ENCODE measurements around the gene MFAP1.
A peak's percentile ranks its signal among the peaks of the same experiment; 100 is the strongest.
"Not testable (repeated sequence)": the region's sequence is repeated elsewhere in the genome, so short reads cannot be mapped to it uniquely, and the experiment has no call there.

MFAP1 gene

GRCh38 chr15:43808435-43808950 lies 16.0 kb downstream of the MFAP1 start:
- no peak for DNase-seq (ENCODE audit: low spot score)
- no peak for TF ChIP-seq CTCF (IDR thresholded peaks at IDR 0.05)
- Histone ChIP-seq H3K27ac (no peak overlapping the region), H3K4me3 (no peak overlapping the region)

- DNase-seq (ENCODE audit: low spot score); H3K27ac ChIP-seq; H3K4me3 ChIP-seq: not testable (repeated sequence)
These were observed 21.8 kb downstream of the MFAP1 start for GRCh38 chr15:43802676-43803075.

GRCh38 chr15:43800286-43801141 lies 24.0 kb downstream of the MFAP1 start, which contains the start of gene HYPK:
TSS of gene HYPK (plus strand) at chr15:43800599. CDS start at chr15:43800623, 24 bp downstream.
- Histone ChIP-seq H3K4me3 (peak within 1 kb of the TSS; percentile 84), H3K27ac (peak within 1 kb of the TSS; percentile 75 to 96)
- peak; percentile 95 for DNase-seq (ENCODE audit: low spot score)
- TF ChIP-seq CTCF (IDR thresholded peaks at IDR 0.05), result no peak

- no peak for DNase-seq (ENCODE audit: low spot score)
- peak within 1 kb of the TSS; percentile 75 to 96 for H3K27ac ChIP-seq
- TF ChIP-seq CTCF (IDR thresholded peaks at IDR 0.05), result no peak
These were observed 24.6 kb downstream of the MFAP1 start, which contains the start of gene SERINC4 for GRCh38 chr15:43799945-43800285. TSS of gene SERINC4 (minus strand) at chr15:43800220. CDS start at chr15:43799986, 234 bp downstream.

GRCh38 chr15:43799209-43799944 lies 25.1 kb downstream of the MFAP1 start:
- H3K4me3 ChIP-seq, result no peak overlapping the region
- no peak for TF ChIP-seq CTCF (IDR thresholded peaks at IDR 0.05)
- DNase-seq (ENCODE audit: low spot score), result no peak
- H3K27ac ChIP-seq, result peak overlapping the region; percentile 75 to 96

More at GRCh38 chr15:43799945-43800285, 24.6 kb downstream of the MFAP1 start, which contains the start of gene SERINC4:
- peak within 1 kb of the TSS; percentile 84 for H3K4me3 ChIP-seq

GRCh38 chr15:43796566-43796965 lies 27.9 kb downstream of the MFAP1 start:
- DNase-seq (ENCODE audit: low spot score), result no peak
- Histone ChIP-seq H3K4me3 (no peak overlapping the region), H3K27ac (peak overlapping the region in 1 of 2 donors; percentile 21)
- no peak for TF ChIP-seq CTCF (IDR thresholded peaks at IDR 0.05)

- DNase-seq (ENCODE audit: low spot score), result no peak
- no peak overlapping the region for H3K27ac ChIP-seq
- no peak for TF ChIP-seq CTCF (IDR thresholded peaks at IDR 0.05)
- H3K4me3 ChIP-seq, result no peak overlapping the region
These were observed 28.5 kb downstream of the MFAP1 start for GRCh38 chr15:43795997-43796396.
